Lung microvascular endothelial cell (primary cell): ENCODE data around the gene LCN15. TPM values are rescaled to one million over a fixed set of nuclear protein-coding genes. Genes with fewer than 3 reads are reported as not detected.

Experiments
- DNase-seq, 2 donors: peaks; one replicate each; pipeline versions ENCODE4 v3.0.0 to v3.0.0-alpha.2; 2010; ENCODE audit warnings: low read depth in 2 of 2
- total RNA-seq: library from RNA; depleted of rRNA; stranded (reverse); fragments of >200 nt; gene quantifications from 2 replicates; pipeline ENCODE4 v1.2.1, GENCODE V29; 2014

LCN15 gene
- total RNA-seq, 1 donor from 2014 or later, result not detected

- peak in 1 of 2 donors; percentile 66 for DNase-seq
Measured at GRCh38 chr9:136740971-136741882, 23.1 kb downstream of the LCN15 start.

- DNase-seq, result no peak
Measured at GRCh38 chr9:136740491-136740890, 23.8 kb downstream of the LCN15 start.

DNA sequence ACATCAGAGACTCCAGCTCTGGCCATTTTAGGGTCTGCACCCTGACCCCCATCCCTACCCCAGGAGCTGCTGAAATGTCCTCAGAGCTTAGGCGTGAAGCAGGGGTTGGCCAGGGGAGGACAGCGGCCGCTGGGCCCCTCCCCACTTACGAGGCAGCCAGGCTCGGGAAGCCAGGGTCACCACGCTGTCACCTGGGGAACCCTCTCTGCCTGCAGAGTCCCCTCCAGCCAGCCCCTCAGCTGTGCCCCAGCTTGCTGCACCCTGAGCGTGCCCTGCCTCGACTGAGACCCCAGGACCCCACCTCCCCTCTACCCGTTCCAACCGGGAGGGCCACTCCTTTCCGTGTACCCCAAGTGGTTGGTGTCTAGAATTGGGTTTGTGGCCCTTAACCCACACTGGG lies 24.2 kb downstream of the LCN15 start:
- DNase-seq, result no peak

GRCh38 chr9:136739509-136739908 lies 24.8 kb downstream of the LCN15 start:
- no peak for DNase-seq

DNA sequence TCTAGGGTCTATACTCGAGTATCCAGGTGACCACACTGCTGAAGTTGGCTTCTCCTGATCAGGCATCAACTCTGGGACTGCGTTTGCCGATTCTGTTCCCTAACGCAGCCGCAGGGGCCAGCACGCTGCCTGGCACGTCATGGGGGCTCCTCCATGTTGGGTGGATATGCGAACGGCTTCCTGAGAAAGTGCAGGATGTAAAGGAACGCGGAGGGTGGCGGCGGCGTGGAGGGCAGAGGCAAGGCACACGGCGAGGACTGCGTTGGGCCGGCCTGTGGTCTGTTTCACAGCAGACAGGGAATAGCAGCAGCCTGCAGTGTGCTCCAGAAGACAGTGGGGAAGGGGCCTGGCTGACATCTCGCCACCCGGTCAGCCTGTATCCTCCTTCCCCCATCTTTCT lies 25.4 kb downstream of the LCN15 start:
- no peak for DNase-seq

GRCh38 chr9:136735812-136736480 lies 28.4 kb downstream of the LCN15 start:
- DNase-seq, result no peak

- DNase-seq, result no peak
Measured at GRCh38 chr9:136734837-136735496, 29.4 kb downstream of the LCN15 start.

DNA sequence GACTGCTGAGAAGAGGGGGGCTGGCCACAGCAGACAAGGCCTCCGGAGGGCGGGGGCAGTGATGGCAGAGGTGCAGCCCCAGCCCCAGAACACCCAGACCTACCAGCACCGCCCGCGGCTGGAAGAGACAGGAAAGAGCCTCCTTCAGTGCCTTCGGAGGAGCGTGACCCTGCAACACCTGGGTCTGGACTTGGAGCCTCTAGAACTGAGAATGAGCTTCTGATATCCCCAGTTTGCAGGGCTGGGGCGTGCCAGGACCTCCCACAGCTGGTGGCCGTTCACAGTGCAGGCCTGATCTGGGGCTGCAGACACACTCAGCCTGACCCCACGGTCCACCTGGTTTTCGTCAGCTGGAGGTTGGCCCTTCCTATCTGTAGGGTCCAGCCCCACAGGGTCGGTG lies 30.7 kb downstream of the LCN15 start:
- no peak for DNase-seq

GRCh38 chr9:136732444-136733178 lies 31.7 kb downstream of the LCN15 start:
- DNase-seq, result no peak

- DNase-seq, result no peak
Measured at GRCh38 chr9:136729926-136730325, 34.4 kb downstream of the LCN15 start.

- DNase-seq, result no peak
Measured at GRCh38 chr9:136729144-136729543, 35.2 kb downstream of the LCN15 start.

DNA sequence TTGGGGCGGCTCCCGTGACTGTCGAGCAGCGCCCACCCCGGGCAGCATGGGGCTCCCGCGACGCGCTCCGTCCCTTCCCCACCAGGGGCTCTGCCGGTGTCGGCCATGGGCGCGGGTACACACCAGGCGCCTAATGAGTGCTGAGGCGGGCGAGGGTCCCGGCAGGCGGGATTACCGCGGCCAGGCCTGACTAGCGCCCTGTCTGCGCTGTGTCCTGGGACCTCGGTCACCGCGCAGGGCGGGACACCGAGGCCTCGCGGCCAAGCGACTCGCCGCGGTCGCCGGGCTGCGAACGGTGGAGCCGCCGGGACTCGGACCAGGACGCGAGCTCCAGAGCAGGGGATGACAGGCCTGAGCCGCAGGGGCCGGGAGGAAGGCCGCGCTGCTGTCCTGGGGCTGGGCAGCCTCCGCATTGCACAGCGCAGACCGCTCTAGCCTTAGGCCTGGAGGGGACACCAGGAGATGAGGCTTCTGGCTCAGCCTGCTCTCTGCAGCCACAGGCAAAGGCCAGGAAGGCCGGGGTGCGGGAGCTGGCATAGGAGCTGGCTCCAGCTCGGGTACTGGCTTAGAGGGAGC lies 35.7 kb downstream of the LCN15 start:
- DNase-seq, result peak; percentile 50 to 67

GRCh38 chr9:136728080-136728547 lies 36.2 kb downstream of the LCN15 start:
- DNase-seq, result peak; percentile 91 to 95

GRCh38 chr9:136726631-136727191 lies 37.6 kb downstream of the LCN15 start:
- peak; percentile 50 to 77 for DNase-seq

- peak; percentile 49 to 51 for DNase-seq
Measured at GRCh38 chr9:136726118-136726517, 38.2 kb downstream of the LCN15 start.

DNA sequence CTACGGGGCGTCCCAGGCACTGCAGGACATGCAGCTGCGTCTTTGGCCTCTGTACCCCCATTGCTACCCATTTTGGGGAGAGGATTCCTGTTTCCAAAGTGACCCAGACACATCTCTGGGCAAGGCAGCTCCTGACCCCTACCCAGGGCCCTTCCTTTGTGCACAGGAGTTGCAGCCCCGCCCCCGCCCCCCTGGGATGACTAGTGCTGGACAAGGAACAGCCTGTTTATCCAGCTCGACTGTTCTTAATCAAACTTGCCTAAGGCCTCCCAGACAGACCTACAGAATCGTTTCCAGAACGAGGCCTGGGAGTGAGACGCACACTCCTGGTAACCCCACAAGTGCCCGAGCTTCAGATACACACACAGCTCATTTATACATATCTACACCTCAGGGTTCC lies 38.7 kb downstream of the LCN15 start:
- peak in 1 of 2 donors; percentile 71 for DNase-seq

- no peak for DNase-seq
Measured at GRCh38 chr9:136724772-136725171, 39.5 kb downstream of the LCN15 start.

DNA sequence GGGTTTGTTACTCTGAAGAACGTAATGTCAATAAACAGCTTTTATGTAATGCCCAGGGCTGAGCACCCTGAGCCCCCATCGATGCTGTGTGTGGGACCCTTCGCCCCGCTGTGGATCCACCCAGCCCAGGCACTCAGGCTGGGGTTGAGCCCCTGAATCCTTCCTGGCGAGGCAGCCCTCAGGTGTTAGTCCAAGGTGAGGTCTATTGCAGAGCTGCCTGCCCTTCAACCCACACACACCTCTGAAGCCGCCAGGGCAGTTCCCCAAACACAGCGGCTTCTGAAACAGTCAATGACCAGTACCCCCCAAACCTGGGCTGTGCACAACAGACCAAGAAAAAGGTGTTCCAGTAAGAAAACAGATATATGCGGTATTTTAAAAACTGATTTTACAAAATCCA lies 40.3 kb downstream of the LCN15 start:
- no peak for DNase-seq

- DNase-seq, result no peak
Measured at GRCh38 chr9:136723362-136723976, 40.8 kb downstream of the LCN15 start.

DNA sequence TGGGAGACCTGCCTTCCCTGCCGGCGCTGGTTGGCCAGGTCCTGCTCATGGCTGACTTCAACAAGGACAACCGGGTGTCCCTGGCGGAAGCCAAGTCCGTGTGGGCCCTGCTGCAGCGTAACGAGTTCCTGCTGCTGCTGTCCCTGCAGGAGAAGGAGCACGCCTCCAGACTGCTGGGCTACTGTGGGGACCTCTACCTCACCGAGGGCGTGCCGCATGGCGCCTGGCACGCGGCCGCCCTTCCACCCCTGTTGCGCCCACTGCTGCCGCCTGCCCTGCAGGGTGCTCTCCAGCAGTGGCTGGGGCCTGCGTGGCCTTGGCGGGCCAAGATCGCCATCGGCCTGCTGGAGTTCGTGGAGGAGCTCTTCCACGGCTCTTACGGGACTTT lies 41.4 kb downstream of the LCN15 start:
- no peak for DNase-seq
